ENCODE measurements around the gene CRP.
"Not testable (repeated sequence)": the region's sequence is repeated elsewhere in the genome, so short reads cannot be mapped to it uniquely, and the experiment has no call there.

CRP gene

DNA sequence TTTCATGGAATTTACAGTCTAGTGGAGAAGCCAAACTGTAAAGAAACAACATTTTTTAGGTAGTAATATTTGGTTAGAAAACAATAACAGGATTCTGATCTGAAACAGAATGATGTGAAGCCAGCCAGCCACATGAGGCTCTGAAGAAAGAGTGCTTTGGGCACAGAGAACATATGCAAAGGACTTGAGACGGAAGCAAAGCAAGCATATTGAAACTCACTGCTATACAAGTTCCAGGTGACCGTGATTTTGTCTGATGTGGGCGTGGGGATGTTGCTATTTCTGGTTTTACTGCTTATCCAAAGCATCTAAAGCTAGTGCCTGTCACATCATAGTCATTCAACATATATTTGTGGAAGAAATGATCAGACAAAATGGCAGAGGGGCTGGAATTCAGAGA lies 14.7 kb downstream of the CRP start:
- no peak for DNase-seq (ENCODE audit: low read depth)

DNA sequence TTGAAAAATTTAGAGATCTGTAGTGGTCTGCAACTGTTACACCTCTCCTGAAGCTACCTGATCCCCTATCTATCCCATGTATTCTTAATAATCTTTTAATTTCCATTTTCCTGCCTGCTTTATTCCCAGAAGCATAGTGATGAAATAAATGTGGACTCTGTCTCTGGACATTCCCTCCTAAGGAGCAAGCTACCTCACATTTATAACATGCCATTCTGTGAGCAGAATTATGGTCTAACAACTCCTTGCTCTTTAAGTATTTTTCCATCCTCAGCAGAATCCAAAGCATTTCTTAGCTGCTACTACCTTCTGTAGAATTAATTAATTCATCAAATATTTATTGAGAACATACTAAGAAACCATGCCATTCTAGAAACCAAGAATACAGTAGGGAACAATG lies 15.1 kb downstream of the CRP start:
- no peak for DNase-seq (ENCODE audit: low read depth)

DNA sequence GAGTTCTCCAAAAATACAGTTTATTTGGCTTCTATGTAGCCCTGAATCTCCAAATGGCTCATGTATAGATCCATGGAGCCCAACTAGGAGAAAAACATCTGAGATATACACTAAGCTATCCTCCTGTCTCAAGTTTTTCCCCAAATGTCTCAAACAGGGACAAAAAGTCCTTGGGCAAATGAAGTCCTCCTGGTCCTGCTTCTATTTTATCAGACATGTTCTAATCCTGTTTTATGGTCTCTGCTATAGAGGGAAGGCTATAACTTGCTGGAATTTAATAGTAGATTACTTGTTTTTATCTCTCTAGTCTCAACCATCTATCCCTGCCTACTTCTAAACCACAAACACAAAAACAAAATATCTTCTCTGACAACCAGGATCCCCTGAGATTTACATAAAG lies 26.9 kb downstream of the CRP start:
- no peak for DNase-seq (ENCODE audit: low read depth)

DNA sequence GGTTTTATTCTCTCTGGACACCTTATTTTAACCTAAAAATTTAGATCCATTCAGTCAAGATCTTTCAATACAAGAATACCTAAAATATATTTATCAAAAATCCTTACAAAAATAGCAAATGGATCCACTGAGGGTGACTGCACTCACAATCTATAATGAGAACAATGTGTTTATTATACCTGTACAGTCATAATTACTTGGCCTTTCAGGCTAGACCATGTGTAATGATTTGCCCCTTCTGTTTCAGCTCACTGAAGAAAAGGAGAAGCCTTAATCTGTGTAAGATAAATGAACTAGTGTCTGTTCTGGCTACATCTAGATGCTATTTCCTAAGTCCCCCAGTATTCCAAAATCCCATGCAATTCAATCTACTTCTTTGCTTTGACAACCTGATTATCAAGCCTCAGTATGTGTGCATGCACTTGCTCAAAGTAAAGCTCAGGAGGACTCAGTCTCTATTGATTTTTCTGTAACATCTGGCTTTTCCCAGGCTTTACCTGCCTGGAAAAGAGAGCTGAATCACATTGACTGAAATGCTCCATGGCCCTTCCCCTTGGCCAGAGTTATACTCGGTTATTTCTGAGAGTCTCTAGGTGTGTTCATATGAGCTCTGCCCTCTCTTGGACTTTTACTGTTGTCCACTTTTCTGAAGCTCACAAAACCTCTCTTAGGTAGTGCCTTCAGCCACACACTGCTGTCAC lies 27.6 kb downstream of the CRP start:
- no peak for DNase-seq (ENCODE audit: low read depth)

DNA sequence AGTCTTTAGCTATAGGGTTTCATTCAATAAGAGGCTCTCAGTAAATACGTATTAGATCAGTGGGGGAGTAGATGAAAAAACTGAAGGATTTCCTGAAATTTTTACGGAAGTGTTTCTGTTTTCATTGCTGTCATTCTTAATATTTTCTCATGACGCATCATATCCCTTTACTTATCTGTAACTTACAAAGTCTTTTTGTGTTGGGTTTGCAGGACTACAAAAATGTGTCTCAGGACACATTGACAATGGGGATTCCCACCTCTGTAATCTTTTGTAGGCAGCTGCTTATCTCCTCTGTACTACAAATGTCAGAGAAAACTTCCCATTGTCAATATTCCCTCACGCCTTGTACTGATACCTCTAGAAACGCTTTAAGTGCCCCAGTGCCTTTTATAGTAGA lies 35.5 kb downstream of the CRP start:
- DNase-seq (ENCODE audit: low read depth): no peak

DNA sequence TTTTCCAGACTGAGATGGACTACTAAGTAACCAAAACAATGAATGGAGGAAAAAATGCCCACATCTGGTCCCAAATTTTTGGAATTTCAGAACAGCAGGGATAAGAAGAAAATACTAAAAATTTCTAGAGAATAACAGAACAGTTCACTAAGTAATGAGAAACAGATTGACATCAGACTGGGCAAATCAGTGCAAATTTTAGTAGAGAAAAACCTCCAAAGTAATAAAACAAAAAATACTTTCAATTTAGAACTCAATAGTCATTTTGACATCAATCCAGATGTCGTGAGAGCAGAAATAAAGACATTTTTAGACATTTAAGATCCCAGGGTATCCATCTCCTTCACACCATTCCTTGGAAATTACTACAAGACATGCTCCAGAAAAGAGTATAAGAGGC lies 39.3 kb downstream of the CRP start:
- DNase-seq (ENCODE audit: low read depth): no peak

DNA sequence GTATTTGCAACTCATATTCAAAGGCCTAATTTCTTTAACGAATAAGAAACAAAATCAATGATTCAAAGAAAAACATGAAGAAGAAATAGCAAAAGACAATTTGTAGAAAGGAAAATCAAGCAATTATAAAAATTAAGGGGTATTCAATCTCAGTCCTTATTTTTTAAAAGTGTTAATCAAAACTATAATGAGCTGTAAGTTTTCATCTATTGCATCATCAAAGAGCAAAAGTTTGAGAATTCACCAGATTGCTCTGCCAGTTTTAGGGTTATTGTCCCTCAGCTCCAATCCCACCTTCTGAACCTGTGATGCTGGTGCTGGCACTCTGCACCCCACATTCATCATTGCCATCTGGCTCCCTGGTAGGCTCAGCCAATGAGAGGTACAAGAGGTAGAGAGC lies 42.0 kb downstream of the CRP start:
- DNase-seq (ENCODE audit: low read depth): not testable (repeated sequence)

DNA sequence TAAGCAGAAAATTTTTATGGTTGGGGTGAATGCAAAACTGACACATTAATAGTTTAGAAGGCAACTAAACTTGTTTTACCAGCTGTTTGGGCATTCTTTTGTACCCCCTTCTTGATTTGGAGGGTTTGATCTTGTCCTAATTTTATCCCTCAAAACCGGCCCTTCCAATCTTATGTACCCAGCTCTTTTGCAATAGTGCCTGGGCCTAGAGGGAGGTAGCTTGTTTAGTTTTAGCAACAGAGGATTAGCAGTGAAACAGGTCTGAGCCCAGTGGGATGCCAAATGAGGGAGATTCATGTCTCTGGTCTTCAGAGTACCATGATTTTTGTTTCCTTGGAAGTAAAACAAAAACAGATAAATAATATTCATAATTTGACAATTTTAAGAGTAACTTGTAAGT lies 45.1 kb downstream of the CRP start:
- no peak for DNase-seq (ENCODE audit: low read depth)

DNA sequence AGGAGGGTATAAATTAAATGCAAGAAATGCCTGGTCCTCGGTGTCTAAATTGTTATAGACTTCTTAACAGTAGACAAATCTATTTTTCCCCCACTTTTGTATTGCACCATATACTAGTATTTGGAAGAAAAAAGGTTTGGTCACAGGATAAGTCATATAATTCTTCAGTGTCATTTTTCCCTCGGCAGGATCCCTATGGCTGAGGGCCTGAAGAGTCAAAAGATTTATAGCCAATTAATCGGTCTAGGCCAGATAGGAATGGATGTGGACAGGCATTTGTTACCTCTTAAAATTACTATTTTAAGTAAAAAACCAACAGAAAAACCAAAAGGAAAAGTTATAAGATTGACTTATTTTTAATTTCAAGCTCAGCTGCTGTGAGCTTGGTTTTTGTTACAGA lies 45.6 kb downstream of the CRP start:
- DNase-seq (ENCODE audit: low read depth): no peak

DNA sequence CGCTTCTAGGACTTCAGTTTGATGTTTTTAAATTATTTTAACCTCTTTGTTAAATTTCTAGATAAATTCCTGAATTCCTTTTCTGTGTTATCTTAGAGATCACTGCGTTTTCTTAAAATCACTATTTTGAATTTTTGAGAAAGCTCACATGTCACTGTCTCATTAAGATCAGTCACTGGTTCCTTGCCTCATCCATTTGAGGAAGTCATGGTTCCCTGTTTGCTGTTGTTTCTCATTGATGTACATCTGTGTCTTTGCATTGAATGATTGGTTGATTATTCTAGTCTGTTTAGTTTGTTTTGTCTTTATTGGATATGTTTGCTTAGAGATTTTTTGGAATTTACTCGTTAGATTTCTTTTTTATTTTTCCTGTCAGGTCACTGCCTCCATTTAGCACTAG lies 50.1 kb downstream of the CRP start:
- no peak for DNase-seq (ENCODE audit: low read depth)

DNA sequence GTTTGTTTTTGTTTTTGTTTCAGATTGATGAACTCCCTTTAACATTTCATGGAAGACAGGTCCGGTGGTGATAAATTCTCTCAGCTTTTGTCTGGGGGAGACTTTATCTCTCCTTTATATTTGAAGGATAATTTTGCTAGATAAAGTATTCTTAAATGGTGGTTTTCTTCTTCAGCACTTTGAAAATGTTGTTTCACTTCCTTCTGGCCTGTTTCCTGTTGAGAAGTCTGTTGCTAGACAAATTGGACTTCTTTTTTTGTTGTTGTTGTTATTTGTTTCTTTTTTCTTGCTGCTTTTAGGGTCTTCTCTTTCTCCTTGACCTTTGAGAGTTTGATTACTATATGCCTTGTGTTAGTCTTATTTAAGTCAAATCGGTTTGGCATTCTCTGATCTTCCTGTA lies 50.8 kb downstream of the CRP start:
- DNase-seq (ENCODE audit: low read depth): no peak
